NCI-H446 treated with DMSO at 0.1 percent for 48 hours (cell line): ENCODE results near the gene OGFOD2.

Source experiments
- DNase-seq: peaks from one replicate; lab custom pipeline; 2025; lab: John Stamatoyannopoulos, UW

OGFOD2 gene

GRCh38 chr12:122951979-122952892 lies 22.8 kb upstream of the OGFOD2 start:
- DNase-seq: peak; percentile 6

GRCh38 chr12:122955156-122955555 lies 19.9 kb upstream of the OGFOD2 start:
- DNase-seq: no peak

- no peak for DNase-seq
Measured at GRCh38 chr12:122956035-122956434, 19.0 kb upstream of the OGFOD2 start.

GRCh38 chr12:122958198-122958888 lies 16.7 kb upstream of the OGFOD2 start:
- no peak for DNase-seq

GRCh38 chr12:122959566-122960192 lies 15.4 kb upstream of the OGFOD2 start:
- no peak for DNase-seq

- no peak for DNase-seq
Measured at GRCh38 chr12:122960193-122960569, 14.9 kb upstream of the OGFOD2 start.

- peak; percentile 4 for DNase-seq
Measured at GRCh38 chr12:122961531-122962329, 13.3 kb upstream of the OGFOD2 start.

- peak; percentile 64 for DNase-seq
Measured at GRCh38 chr12:122963941-122964265, 11.1 kb upstream of the OGFOD2 start.

- no peak for DNase-seq
Measured at GRCh38 chr12:122964439-122965257, 10.4 kb upstream of the OGFOD2 start.

GRCh38 chr12:122965321-122965751 lies 9.7 kb upstream of the OGFOD2 start:
- DNase-seq: no peak

- DNase-seq: peak; percentile 71
Measured at GRCh38 chr12:122965851-122966742, 8.9 kb upstream of the OGFOD2 start, which contains the start of gene ABCB9. ABCB9 (minus strand) TSS chr12:122966463; CDS start chr12:122960235, 6,228 bp downstream.

- no peak for DNase-seq
Measured at GRCh38 chr12:122966743-122967550, 8.1 kb upstream of the OGFOD2 start.

GRCh38 chr12:122968104-122968503 lies 6.9 kb upstream of the OGFOD2 start:
- DNase-seq: no peak

- DNase-seq: no peak
Measured at GRCh38 chr12:122969676-122970075, 5.4 kb upstream of the OGFOD2 start.

GRCh38 chr12:122974274-122974891 lies 661 bp upstream of the OGFOD2 start:
- peak; percentile 92 for DNase-seq

GRCh38 chr12:122975790-122976647 lies 975 bp downstream of the OGFOD2 start:
- DNase-seq: no peak

- DNase-seq: no peak
Measured at GRCh38 chr12:122976648-122976975, 1.6 kb downstream of the OGFOD2 start.

- DNase-seq: no peak
Measured at GRCh38 chr12:122977153-122977552, 2.1 kb downstream of the OGFOD2 start.
